ENCODE data around the gene KCNK1.

GRCh38 chr1:233615571-233615970 lies 1.7 kb downstream of the KCNK1 start:
- TF ChIP-seq POLR2A (IDR thresholded peaks at IDR 0.05) (no peak), CTCF (IDR thresholded peaks at IDR 0.05) (no peak), EP300 (IDR thresholded peaks at IDR 0.05; ENCODE audit: low read depth) (no peak), POLR2AphosphoS5 (IDR thresholded peaks at IDR 0.05) (no peak)
